ENCODE results near the gene ISOC1. TPM values are rescaled to one million over a fixed set of nuclear protein-coding genes. Genes with fewer than 3 reads are reported as not detected.

ISOC1 gene
- total and polyA plus RNA-seq, 2 of the 13 experiments (the other 11 are each of a cell fraction or from before 2014, with no cell fraction given): 25.7 to 51.3 TPM

- ATAC-seq: no peak
- Histone ChIP-seq H3K9me3 (ENCODE audit: low read length) (no peaks in the 10 kb centered on the region), H3K4me3 (replicated peaks in 1 of 3; ENCODE audit: insufficient read depth in 1 of 3, low read depth in 2 of 3, low read length in 3 of 3) (no peak overlapping the region), H2AFZ (ENCODE audit: low read length) (no peak overlapping the region), H3K79me2 (ENCODE audit: insufficient read depth, low read length) (no peaks in the 10 kb centered on the region), H3K27me3 (ENCODE audit: control insufficient read depth in 1 of 2, insufficient read depth in 2 of 2, low read length in 2 of 2) (no peaks in the 10 kb centered on the region), H4K20me1 (ENCODE audit: insufficient read depth, low read length) (no peaks in the 10 kb centered on the region), H3K4me1 (ENCODE audit: insufficient read depth, low read length) (no peaks in the 10 kb centered on the region), H3K27ac (ENCODE audit: extremely low read length, insufficient read depth, low read length) (no peak overlapping the region), H3K4me2 (ENCODE audit: low read depth, low read length) (no peak overlapping the region), H3K9ac (ENCODE audit: insufficient read depth, low read depth, low read length) (no peak overlapping the region), H3K36me3 (replicated peaks in 1 of 2; ENCODE audit: control insufficient read depth in 1 of 2, insufficient read depth in 2 of 2, low read length in 2 of 2) (no peaks in the 10 kb centered on the region)
- 92% methylated on average over 1 of the region's 1 CpG for WGBS (ENCODE audit: low lambda C conversion rate)
- no peak for DNase-seq (ENCODE audit: low spot score)
- intact Hi-C loops (cut with micrococcal nuclease; ENCODE audit: unreplicated experiment): no loop called here
- ChIA-PET CTCF (ENCODE audit: low intra/inter-chr PET ratio, low total read pairs) (no interaction called here), POLR2A (interaction anchor here (1.5 kb wide), 1 partner anchor 30 kb away, joined by 7 read pairs; the partner anchor contains the start of gene ISOC1)
- in situ Hi-C loops (cut with HindIII; ENCODE audit: extremely low pct_ligation_motif_present, low pct_unique_long_range_greater_than_20kb): loop anchor here (5.0 to 25.0 kb wide), 2 partner anchors 217 to 912 kb away; no protein-coding TSS in a partner anchor
- BruUV-seq (replicated peaks): no TSS peak
- no peak for FAIRE-seq
- TF ChIP-seq AGO2 (optimal IDR thresholded peaks at IDR 0.05; ENCODE audit: low read depth, low read length) (no peak), PAXIP1 (CRISPR knock-in tag; conservative IDR thresholded peaks at IDR 0.05) (no peak), ZNF326 (CRISPR knock-in tag; IDR thresholded peaks at IDR 0.05; ENCODE audit: borderline replicate concordance) (no peak), GABPA (IDR thresholded peaks at IDR 0.05; ENCODE audit: low read depth, low read length) (no peak), GABPA (CRISPR knock-in tag; IDR thresholded peaks at IDR 0.05; ENCODE audit: low read depth) (no peak), CAMTA2 (CRISPR knock-in tag; IDR thresholded peaks at IDR 0.05; ENCODE audit: borderline replicate concordance) (no peak), CENPT (CRISPR knock-in tag; IDR thresholded peaks at IDR 0.05; ENCODE audit: low read depth) (no peak), SOX5 (CRISPR knock-in tag; IDR thresholded peaks at IDR 0.05; ENCODE audit: borderline replicate concordance) (no peak), FLYWCH1 (CRISPR knock-in tag; IDR thresholded peaks at IDR 0.05) (no peak), ZSCAN22 (CRISPR knock-in tag; IDR thresholded peaks at IDR 0.05) (no peak), MIER2 (CRISPR knock-in tag; IDR thresholded peaks at IDR 0.05) (no peak), MZF1 (CRISPR knock-in tag; IDR thresholded peaks at IDR 0.05; ENCODE audit: borderline replicate concordance) (no peak), TBP (CRISPR knock-in tag; IDR thresholded peaks at IDR 0.05) (no peak), SP140L (CRISPR knock-in tag; IDR thresholded peaks at IDR 0.05; ENCODE audit: borderline replicate concordance) (no peak), ADNP (CRISPR knock-in tag; IDR thresholded peaks at IDR 0.05) (no peak), POLR2AphosphoS2 (IDR thresholded peaks at IDR 0.05; ENCODE audit: low read depth, low read length) (no peak), TP53 (CRISPR knock-in tag; conservative IDR thresholded peaks at IDR 0.05) (no peak), AFF4 (CRISPR knock-in tag; IDR thresholded peaks at IDR 0.05) (no peak)
These were observed 30.1 kb downstream of the ISOC1 start for GRCh38 chr5:129124608-129125007.
